ENCODE measurements around the gene RNF224. TPM values are rescaled to one million over a fixed set of nuclear protein-coding genes. Genes with fewer than 3 reads are reported as not detected.

The RNF224 gene
- total and polyA plus RNA-seq, 2 of the 13 experiments (the other 11 are each of a cell fraction or from before 2014, with no cell fraction given): 0.09 TPM; not detected in 1

GRCh38 chr9:137243626-137244485, 16.6 kb downstream of the RNF224 start (continued):
- TF ChIP-seq HNF1A (IDR thresholded peaks at IDR 0.05; ENCODE audit: low read depth): no peak
- peak; percentile 35; the same call in 1 of the 2 replicates for TF ChIP-seq HNF1A (CRISPR knock-in tag; IDR thresholded peaks at IDR 0.05; ENCODE audit: borderline replicate concordance)
- TF ChIP-seq NAIF1 (CRISPR knock-in tag; IDR thresholded peaks at IDR 0.05; ENCODE audit: borderline replicate concordance): no peak
- TF ChIP-seq, protein P1, sequence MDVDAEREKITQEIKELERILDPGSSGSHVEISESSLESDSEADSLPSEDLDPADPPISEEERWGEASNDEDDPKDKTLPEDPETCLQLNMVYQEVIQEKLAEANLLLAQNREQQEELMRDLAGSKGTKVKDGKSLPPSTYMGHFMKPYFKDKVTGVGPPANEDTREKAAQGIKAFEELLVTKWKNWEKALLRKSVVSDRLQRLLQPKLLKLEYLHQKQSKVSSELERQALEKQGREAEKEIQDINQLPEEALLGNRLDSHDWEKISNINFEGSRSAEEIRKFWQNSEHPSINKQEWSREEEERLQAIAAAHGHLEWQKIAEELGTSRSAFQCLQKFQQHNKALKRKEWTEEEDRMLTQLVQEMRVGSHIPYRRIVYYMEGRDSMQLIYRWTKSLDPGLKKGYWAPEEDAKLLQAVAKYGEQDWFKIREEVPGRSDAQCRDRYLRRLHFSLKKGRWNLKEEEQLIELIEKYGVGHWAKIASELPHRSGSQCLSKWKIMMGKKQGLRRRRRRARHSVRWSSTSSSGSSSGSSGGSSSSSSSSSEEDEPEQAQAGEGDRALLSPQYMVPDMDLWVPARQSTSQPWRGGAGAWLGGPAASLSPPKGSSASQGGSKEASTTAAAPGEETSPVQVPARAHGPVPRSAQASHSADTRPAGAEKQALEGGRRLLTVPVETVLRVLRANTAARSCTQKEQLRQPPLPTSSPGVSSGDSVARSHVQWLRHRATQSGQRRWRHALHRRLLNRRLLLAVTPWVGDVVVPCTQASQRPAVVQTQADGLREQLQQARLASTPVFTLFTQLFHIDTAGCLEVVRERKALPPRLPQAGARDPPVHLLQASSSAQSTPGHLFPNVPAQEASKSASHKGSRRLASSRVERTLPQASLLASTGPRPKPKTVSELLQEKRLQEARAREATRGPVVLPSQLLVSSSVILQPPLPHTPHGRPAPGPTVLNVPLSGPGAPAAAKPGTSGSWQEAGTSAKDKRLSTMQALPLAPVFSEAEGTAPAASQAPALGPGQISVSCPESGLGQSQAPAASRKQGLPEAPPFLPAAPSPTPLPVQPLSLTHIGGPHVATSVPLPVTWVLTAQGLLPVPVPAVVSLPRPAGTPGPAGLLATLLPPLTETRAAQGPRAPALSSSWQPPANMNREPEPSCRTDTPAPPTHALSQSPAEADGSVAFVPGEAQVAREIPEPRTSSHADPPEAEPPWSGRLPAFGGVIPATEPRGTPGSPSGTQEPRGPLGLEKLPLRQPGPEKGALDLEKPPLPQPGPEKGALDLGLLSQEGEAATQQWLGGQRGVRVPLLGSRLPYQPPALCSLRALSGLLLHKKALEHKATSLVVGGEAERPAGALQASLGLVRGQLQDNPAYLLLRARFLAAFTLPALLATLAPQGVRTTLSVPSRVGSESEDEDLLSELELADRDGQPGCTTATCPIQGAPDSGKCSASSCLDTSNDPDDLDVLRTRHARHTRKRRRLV (CRISPR knock-in tag; IDR thresholded peaks at IDR 0.05): no peak
- no peak for TF ChIP-seq ZNF747 (CRISPR knock-in tag; IDR thresholded peaks at IDR 0.05; ENCODE audit: borderline replicate concordance)
- no peak for TF ChIP-seq WIZ (CRISPR knock-in tag; IDR thresholded peaks at IDR 0.05)
- TF ChIP-seq EZH2 (conservative IDR thresholded peaks at IDR 0.05; ENCODE audit: low read depth, low read length): no peak
- TF ChIP-seq, protein P2, sequence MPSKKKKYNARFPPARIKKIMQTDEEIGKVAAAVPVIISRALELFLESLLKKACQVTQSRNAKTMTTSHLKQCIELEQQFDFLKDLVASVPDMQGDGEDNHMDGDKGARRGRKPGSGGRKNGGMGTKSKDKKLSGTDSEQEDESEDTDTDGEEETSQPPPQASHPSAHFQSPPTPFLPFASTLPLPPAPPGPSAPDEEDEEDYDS (CRISPR knock-in tag; IDR thresholded peaks at IDR 0.05): no peak
- no peak for TF ChIP-seq MAZ (IDR thresholded peaks at IDR 0.05; ENCODE audit: borderline replicate concordance, low read depth, low read length)
- TF ChIP-seq MAZ (CRISPR knock-in tag; IDR thresholded peaks at IDR 0.05; ENCODE audit: low read depth): no peak
- 0 out of 2 replicates have a peak, but pooled peaks have one; percentile 13 for TF ChIP-seq IRF2 (CRISPR knock-in tag; IDR thresholded peaks at IDR 0.05)
- TF ChIP-seq AGO2 (optimal IDR thresholded peaks at IDR 0.05; ENCODE audit: low read depth, low read length): peak; percentile 96
- TF ChIP-seq, protein P3, sequence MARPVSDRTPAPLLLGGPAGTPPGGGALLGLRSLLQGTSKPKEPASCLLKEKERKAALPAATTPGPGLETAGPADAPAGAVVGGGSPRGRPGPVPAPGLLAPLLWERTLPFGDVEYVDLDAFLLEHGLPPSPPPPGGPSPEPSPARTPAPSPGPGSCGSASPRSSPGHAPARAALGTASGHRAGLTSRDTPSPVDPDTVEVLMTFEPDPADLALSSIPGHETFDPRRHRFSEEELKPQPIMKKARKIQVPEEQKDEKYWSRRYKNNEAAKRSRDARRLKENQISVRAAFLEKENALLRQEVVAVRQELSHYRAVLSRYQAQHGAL (CRISPR knock-in tag; IDR thresholded peaks at IDR 0.05; ENCODE audit: not compliant biosample characterization): no peak
- TF ChIP-seq ZNF773 (CRISPR knock-in tag; IDR thresholded peaks at IDR 0.05; ENCODE audit: borderline replicate concordance): no peak
- no peak for TF ChIP-seq ZNF572 (CRISPR knock-in tag; IDR thresholded peaks at IDR 0.05)
- TF ChIP-seq HNRNPUL1 (IDR thresholded peaks at IDR 0.05; ENCODE audit: low read depth, low read length): no peak
- no peak for TF ChIP-seq ZNF441 (CRISPR knock-in tag; IDR thresholded peaks at IDR 0.05; ENCODE audit: borderline replicate concordance)
- TF ChIP-seq HNRNPL (IDR thresholded peaks at IDR 0.05; ENCODE audit: low read depth, low read length): no peak
- TF ChIP-seq ZNF331 (CRISPR knock-in tag; IDR thresholded peaks at IDR 0.05): 0 out of 2 replicates have a peak, but pooled peaks have one; percentile 7
